Endothelial cell of hepatic sinusoid (primary cell): ENCODE data around the gene NOS3.

Experiments used
- in situ Hi-C: cut with HindIII; loops from 2 replicates; pipeline ENCODE4 v1.10.0; 2017; ENCODE audit warnings: low sequenced_read_pairs

Gene NOS3

DNA sequence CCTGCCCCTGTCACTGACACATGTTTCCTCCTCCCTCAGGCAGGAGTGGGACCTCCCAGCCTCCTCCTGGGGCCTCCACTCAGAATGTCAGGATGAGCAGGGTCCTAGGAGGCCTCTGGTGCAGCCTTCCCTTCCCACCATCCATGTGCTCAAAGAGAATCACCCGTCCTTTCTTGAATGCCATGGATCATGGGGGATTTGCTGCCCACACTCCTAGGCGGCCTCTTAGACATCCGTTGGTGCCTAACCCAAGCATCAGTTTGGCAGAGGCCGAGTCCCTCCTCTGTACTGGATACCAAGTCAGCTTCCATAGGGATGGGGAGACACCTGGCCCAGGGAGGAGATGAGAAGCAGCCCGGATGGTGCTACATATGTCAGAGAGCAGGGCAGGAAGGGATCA lies 7.0 kb downstream of the NOS3 start:
- in situ Hi-C loops, result no loop called here

DNA sequence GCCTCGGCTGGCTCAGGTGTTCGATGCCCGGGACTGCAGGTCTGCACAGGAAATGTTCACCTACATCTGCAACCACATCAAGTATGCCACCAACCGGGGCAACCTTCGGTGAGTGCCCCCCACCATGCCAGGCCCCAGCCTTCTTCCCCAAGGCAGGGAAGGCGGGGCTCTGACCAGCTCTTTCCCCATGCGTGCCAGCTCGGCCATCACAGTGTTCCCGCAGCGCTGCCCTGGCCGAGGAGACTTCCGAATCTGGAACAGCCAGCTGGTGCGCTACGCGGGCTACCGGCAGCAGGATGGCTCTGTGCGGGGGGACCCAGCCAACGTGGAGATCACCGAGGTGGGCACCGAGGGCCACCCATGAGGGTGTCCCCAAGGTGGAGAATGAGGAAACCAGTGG lies 7.5 kb downstream of the NOS3 start:
- in situ Hi-C loops, result no loop called here

DNA sequence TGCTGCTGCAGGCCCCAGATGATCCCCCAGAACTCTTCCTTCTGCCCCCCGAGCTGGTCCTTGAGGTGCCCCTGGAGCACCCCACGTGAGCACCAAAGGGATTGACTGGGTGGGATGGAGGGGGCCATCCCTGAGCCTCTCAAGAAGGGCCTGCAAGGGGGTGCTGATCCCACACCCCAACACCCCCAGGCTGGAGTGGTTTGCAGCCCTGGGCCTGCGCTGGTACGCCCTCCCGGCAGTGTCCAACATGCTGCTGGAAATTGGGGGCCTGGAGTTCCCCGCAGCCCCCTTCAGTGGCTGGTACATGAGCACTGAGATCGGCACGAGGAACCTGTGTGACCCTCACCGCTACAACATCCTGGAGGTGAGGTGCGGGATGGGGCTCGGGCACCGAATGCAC lies 8.2 kb downstream of the NOS3 start:
- in situ Hi-C loops, result no loop called here

DNA sequence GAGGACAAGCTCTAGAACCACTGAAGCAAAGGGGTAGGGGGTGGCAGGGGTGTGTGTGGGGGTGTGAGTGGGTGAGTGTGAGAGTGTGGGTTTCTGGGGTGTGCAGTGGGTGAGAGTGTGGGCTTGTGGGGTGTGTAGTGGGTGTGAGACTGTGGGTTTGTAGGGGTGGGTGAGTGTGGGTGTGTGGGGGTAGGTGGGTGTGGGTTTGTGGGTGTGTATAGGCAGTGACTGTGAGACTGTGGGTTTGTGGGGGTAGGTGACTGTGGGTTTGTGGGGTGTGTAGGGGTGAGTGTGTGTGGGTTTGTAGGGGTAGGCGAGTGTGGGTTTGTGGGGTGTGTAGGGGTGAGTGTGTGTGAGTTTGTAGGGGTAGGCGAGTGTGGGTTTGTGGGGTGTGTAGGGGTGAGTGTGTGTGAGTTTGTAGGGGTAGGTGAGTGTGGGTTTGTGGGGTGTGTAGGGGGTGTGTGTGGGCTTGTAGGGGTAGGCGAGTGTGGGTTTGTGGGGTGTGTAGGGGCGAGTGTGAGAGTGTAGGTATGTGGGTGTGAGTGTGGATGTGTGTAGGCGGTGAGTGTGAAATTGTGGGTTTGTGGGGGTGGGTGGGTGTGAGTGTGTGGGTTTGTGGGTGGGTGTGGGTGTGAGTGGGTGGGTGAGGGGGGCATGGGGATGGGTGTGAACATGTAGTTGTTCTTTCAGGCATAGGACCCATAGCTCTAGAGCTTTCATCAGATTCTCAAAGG lies 8.8 kb downstream of the NOS3 start:
- in situ Hi-C loops, result loop anchor here (5.0 kb wide), 1 partner anchor 67 kb away; no protein-coding TSS in a partner anchor

DNA sequence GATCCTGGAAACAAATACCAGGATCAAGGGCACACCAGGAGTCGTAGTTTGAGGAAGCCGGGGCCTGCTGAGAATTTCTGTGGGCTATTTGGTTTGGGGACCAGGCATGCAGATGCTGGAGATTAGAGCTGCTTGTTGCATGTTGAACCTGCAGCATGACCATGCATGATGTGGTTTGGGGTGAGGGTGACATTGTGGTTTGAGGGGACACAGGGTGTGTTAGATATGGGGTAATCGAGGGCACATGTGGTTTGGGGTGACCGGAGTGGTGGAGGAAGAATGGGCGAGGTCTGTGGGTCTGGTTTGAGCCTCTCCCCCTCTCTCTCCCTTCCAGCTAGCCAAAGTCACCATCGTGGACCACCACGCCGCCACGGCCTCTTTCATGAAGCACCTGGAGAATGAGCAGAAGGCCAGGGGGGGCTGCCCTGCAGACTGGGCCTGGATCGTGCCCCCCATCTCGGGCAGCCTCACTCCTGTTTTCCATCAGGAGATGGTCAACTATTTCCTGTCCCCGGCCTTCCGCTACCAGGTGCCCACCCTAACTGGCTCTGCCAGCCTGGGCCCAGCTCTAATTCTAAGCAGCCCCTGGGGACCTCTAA lies 10.2 kb downstream of the NOS3 start:
- in situ Hi-C loops, result loop anchor here (5.0 kb wide), 1 partner anchor 69 kb away; no protein-coding TSS in a partner anchor

DNA sequence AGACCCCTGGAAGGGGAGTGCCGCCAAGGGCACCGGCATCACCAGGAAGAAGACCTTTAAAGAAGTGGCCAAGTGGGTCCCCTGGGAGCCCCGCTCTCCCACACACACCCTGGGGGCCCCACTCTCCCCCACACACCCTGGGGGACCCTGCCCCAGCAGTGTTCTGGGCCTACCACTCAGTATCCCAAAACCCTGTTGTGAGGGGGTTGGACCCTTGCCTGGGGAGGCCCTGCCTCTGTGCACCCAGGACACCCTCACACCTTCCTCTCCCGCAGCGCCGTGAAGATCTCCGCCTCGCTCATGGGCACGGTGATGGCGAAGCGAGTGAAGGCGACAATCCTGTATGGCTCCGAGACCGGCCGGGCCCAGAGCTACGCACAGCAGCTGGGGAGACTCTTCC lies 10.7 kb downstream of the NOS3 start:
- in situ Hi-C loops, result loop anchor here (5.0 kb wide), 1 partner anchor 69 kb away; no protein-coding TSS in a partner anchor

DNA sequence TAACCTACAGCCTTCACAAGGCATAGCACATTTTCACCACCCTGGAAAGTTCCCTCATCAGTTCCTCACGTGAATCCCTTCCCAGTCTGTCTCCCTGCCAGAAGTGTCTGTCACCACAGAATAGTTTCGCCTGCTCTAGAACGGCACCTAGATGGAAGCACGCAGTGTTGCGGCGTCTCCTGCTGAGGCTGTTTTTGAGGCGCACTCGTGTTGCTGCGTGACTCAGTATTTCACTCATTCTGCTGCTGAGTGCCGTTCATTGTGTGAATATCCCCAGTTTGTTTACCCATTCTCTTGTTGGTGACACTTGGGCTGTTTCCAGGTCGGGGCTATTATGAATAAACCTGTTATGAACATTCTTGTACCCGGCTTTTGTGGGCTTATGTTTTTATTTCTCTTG lies 12.8 kb downstream of the NOS3 start:
- in situ Hi-C loops, result loop anchor here (5.0 kb wide), 1 partner anchor 71 kb away; no protein-coding TSS in a partner anchor

DNA sequence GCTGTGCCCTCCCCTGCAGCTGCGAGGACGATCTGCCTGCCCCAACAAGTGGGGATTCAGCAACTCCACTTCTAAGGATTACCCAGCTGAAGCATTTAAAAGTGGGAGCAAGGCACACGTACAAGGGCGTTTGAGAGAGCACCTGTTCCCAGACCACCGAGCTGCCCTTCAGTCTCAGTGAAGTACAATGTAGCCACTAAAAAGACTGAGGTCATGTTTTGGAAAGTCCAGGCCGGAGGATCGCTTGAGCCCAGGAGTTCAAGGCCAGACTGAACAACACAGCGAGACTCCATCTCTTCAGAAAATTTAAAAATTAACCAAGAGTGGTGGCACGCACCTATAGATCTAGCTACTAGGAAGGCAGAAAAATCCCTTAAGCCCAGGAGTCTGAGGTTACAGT lies 14.7 kb downstream of the NOS3 start:
- in situ Hi-C loops, result no loop called here

DNA sequence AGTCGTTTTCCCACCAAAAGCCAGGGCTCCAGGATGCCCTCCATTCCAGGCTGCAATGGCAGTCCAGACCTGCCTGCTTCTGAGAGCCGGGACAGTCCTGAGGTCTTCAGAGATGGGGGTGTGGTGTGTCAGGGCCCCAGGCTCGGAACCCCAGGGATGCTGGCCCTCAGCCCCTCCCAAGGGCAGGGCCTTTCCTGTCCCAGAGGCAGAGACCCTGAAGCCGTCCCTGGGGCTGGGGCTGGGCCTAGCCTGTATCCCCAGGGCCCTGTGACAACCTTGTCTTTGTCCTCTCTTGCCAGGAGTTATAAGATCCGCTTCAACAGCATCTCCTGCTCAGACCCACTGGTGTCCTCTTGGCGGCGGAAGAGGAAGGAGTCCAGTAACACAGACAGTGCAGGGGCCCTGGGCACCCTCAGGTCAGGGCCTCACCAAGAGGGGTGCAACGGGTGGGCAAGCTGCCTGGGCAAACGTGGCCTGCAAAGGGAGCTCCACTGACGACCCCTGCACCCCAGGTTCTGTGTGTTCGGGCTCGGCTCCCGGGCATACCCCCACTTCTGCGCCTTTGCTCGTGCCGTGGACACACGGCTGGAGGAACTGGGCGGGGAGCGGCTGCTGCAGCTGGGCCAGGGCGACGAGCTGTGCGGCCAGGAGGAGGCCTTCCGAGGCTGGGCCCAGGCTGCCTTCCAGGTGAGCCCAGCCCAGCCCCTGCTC lies 15.9 kb downstream of the NOS3 start:
- in situ Hi-C loops, result no loop called here

DNA sequence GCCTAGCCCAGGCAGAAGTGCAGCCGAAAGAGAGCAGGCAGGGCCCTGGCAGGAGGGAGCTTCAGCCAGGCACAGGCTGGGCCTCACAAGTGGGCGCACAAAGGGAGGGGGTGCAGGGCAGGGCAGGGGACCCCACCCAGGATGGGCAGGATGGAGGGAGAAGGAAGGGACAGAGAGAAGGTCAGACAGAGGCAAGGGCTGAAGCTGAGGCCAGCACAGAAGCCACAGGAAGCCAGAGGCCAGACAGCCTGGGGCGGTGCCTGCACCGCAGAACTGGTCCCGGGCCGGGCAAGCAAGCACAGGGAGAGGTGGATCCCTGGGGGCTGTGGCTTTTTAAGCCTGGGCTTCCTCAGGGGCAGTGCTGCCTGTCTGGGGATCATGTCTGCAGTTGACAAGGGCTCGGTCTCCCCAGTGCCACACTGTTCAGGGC lies 16.7 kb downstream of the NOS3 start:
- in situ Hi-C loops, result no loop called here

DNA sequence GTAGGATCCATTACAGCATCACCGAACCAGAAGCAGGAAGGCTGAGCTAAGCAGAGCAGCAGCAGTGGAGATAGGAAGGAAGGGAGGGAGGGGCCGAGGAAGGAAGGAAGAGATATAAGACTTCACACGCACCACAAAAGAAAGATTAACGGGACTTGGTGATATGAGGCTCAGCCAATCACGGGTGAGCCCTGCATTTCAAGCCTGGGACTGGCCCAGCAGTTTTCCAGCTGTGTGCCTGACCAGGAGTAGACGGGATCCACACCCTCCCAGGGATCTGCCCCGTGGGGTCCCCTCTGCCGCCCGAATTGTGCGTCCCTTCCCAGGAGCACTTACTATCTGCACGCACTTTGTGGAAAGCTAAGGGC lies 17.3 kb downstream of the NOS3 start:
- in situ Hi-C loops, result no loop called here

DNA sequence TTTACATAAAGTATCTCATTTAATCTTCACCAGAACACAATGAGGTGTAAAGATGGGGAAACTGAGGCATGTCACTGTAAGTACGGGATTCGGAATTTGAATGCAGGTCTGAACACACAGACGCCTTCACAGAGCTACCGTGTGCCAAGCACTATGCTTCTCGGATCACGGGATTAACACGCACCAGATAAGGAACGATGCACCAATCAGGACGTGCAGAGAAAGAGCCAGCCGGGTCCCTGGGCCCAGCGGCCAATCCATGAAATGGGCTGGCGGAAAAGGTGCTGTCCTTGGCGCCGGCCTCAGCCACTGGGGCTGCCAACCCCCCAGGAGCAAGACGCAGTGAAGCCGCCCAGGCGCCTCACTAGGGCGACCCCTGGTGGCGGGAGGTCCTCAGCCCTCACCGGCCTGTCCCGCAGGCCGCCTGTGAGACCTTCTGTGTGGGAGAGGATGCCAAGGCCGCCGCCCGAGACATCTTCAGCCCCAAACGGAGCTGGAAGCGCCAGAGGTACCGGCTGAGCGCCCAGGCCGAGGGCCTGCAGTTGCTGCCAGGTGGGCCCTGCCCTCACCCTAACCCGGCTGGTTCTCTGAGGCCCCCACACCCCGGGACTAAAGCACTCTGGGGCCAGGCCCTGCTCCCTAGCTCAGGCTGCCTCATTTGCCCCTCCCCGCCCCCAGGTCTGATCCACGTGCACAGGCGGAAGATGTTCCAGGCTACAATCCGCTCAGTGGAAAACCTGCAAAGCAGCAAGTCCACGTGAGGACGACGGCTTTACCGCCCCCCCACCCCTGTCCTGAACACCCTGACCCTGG lies 17.9 kb downstream of the NOS3 start:
- in situ Hi-C loops, result no loop called here

DNA sequence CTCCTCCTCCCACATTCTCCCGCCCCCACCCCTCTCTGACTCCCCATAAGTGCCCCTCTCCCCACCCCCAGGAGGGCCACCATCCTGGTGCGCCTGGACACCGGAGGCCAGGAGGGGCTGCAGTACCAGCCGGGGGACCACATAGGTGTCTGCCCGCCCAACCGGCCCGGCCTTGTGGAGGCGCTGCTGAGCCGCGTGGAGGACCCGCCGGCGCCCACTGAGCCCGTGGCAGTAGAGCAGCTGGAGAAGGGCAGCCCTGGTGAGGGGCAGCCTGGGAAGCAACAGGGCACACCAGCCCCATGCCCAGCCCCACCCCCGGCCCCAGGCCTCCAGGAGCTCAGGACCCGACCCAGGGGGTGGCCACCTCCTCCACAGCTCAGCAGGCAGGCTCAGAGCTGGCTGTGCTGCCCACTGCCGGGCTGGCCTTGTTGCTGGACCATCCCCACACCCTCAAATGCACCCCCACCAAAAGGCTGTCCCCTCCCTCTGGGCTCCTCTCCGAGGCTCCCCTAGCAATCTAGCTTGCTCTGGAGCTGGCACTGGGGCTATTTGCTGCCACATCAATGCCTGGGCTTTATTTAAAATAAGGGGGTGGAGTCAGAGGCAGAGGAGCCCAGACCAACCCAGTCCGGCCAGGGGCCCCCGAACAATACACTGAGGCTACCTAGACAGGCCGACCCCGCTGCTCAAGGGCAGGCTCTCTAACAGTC lies 18.7 kb downstream of the NOS3 start:
- in situ Hi-C loops, result loop anchor here (5.0 to 10.0 kb wide), 2 partner anchors 55 to 138 kb away; no protein-coding TSS in a partner anchor

DNA sequence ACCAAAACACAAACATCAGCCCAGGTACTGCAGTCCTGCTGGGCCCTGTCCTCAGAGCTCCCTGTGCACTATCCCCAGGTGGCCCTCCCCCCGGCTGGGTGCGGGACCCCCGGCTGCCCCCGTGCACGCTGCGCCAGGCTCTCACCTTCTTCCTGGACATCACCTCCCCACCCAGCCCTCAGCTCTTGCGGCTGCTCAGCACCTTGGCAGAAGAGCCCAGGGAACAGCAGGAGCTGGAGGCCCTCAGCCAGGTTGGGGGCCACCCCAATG lies 19.2 kb downstream of the NOS3 start:
- in situ Hi-C loops, result loop anchor here (5.0 to 10.0 kb wide), 2 partner anchors 55 to 137 kb away; no protein-coding TSS in a partner anchor

DNA sequence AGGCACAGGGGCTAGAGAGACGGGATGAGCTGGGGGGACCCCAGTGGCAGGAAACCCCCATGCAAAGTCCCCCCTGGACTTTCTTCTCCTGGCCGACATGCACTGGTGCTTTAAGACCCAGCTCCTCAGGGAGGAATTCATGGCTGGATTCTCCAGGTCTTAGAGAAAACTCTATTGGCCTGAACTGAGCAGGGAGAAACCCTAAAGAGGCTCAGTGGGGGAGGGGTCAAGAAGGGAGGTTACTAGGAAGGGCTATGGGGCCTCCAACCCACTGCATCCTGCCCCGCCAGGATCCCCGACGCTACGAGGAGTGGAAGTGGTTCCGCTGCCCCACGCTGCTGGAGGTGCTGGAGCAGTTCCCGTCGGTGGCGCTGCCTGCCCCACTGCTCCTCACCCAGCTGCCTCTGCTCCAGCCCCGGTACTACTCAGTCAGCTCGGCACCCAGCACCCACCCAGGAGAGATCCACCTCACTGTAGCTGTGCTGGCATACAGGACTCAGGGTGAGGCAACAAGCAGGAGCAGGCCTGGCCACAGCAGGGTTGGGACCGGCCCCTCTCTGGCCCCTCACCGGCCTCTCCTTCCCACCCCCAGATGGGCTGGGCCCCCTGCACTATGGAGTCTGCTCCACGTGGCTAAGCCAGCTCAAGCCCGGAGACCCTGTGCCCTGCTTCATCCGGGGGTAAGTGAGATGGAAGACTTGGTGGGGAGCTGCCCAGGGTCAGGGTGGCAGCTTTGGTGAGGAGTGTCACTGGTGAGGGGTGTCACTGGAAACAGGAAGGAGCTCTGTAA lies 19.7 kb downstream of the NOS3 start:
- in situ Hi-C loops, result loop anchor here (5.0 to 10.0 kb wide), 2 partner anchors 56 to 137 kb away; no protein-coding TSS in a partner anchor

DNA sequence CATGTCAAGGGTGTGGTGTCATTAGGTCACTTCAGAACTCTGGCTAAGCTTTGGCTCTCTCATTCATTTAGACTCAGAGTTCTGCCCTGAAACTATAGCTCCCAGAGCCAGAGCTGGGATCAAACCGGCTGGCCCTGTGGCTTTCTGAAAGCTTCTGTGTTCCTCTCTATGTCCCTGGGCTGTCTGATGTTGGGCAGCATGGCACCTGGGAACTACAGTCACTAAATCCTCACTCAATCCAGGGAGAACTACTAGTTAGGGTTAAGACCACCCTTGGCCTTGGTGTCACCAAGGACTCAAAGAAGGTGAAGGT lies 20.2 kb downstream of the NOS3 start:
- in situ Hi-C loops, result loop anchor here (5.0 to 10.0 kb wide), 2 partner anchors 56 to 136 kb away; no protein-coding TSS in a partner anchor

DNA sequence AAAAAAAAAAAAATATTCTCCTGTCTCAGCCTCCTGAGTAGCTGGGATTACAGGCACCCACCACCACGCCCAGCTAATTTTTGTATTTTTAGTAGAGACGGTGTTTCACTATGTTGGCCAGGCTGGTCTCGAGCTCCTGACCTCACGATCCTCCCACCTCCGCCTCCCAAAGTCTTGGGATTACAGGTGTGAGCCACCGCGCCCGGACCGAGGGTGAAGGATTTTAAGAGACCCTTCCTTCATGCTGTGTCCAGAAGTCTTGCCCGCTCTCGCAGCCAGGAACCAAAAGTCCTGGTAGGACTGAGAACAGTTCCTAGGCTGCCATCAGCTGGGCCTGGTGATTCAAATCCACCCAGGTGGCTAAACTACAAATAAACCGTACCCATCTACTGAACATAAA lies 20.8 kb downstream of the NOS3 start:
- in situ Hi-C loops, result loop anchor here (5.0 to 10.0 kb wide), 2 partner anchors 57 to 136 kb away; no protein-coding TSS in a partner anchor

DNA sequence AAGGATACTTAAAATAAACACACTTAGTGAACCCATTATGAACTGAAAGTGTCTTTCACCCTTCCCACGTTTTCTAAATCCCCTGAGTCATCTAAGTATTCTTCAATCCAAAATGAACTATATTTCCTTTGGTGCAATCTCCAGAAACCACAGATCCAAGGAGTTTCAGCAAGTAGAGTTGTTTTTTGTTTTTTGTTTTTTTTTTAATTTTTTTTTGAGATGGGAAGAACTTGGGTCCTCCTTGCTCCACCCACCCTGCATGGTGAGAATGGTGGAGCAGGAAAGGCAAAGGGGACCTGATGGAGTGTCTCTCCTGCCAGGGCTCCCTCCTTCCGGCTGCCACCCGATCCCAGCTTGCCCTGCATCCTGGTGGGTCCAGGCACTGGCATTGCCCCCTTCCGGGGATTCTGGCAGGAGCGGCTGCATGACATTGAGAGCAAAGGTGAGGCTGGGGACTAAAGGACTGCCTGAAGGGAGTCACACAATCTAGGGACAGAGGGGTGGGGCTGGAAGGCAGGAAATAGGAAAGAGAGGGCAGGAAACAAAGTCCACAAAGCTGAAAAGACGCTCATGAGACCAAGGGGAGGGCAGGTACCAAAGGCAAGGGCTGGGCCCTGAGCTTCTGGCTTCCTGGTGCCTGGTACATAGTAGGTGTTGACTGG lies 21.3 kb downstream of the NOS3 start:
- in situ Hi-C loops, result loop anchor here (5.0 to 10.0 kb wide), 2 partner anchors 57 to 135 kb away; no protein-coding TSS in a partner anchor

DNA sequence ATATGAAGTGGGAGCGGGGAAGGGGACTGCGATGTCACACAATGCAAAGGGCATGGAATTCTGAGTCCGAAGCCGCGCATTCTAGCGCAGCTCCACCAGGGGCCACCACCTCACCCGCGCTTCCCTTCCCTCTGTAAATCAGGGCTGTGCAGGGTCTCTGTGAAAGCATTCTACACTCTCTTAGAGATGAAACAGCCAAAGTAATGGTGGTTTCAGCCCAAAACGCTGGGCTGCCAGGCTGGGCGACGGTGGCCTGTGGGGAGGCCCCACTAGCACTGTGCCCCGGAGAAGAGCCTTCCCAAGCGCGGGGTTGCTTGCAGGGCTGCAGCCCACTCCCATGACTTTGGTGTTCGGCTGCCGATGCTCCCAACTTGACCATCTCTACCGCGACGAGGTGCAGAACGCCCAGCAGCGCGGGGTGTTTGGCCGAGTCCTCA lies 22.1 kb downstream of the NOS3 start:
- in situ Hi-C loops, result loop anchor here (5.0 to 10.0 kb wide), 2 partner anchors 58 to 134 kb away; no protein-coding TSS in a partner anchor
